ENCODE data around the gene MLIP.

Gene MLIP

DNA sequence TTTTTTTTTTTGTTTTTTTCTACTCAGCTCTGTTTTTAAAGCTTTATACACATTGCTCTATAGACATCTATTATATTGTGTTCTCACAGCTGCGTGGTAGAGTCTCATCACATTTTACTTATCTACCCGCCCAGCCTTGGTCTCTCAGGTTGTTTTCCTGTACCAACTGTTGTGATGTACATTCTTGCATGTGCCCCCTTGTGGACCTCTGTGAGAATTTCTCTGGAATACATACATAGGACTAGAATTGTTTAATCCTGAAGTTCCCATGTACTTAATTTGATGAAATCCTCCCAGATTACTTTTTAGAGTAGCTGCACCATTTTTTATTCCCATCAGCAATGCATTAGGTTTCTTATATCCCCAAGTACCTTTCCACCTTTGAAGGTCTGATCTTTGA, 156.6 kb downstream of the MLIP start:
- TF ChIP-seq CTCF (IDR thresholded peaks at IDR 0.05; ENCODE audit: low read depth, low read length) = peak; percentile 41; the same call in 1 of the 2 replicates

DNA sequence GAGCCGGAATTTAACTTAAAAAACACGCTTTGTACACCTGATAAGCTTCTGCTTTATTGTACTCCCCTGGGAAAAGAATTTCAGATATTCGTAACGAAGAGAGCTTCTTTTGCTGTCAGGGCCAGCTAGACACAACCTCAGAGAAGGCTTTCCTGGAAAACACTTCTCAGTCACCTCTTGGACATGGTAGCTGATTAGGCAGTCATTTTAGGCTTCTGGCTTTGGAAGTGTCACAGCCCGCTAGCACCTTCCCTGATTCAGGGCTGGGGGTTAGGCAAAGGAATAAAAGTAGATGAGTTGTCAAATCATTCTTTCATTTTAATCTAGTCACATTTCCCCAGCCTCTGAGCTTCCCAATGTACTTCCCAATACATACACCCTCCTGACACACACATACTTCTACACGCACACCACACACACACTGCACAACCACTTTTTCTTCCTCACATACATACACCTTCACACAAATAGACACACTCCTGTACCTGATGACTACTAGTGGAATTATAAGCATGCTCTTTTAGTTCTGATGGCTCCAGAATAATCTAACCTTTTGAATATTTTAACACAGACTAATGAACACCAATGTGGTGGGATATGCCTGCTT, 162.1 kb downstream of the MLIP start:
- H3K4me3 ChIP-seq (ENCODE audit: low read depth, low read length) = no peak overlapping the region
- TF ChIP-seq CTCF (IDR thresholded peaks at IDR 0.05; ENCODE audit: low read depth, low read length) = no peak

More for the DNA sequence above, 156.6 kb downstream of the MLIP start:
- no peak overlapping the region for H3K4me3 ChIP-seq (ENCODE audit: low read depth, low read length)

DNA sequence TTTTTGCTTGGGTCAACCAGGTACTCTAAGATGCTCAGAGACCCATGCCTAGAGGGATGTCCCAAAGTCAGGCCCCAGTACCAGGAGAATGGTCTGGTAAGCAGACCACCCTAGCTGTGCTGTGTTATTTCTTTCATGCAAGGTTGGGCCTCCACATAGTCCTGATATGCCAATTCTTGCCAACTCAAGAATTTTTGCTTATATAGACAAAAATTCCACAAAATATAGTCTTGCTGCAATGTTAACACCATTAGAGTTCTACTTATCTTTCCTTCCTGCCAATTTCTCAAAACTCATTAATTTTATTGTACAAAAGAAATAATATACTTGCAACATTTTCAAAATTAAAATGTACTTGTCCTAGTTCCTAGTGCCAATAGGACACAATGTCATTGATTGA, 163.1 kb downstream of the MLIP start:
- TF ChIP-seq CTCF (IDR thresholded peaks at IDR 0.05; ENCODE audit: low read depth, low read length) = no peak

DNA sequence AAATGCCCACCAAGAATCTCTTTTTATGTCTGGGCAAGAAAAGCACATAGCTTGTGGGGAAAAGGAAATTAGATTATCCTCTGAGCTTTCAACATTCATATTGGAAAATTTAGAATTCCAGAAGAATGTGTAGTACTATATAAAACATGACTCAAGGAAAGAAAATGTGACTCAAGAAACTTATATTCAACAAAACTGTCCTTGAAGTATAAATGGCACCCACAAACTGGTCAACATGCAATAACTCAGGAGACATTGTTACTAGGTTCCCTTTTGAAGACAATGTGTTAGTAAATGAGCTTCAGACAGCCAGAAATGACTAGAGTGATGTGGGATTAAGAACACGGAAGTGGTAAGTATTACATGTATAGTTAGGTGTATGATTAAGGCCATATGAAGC, 170.9 kb downstream of the MLIP start:
- H3K4me3 ChIP-seq (ENCODE audit: low read depth, low read length) = no peak overlapping the region
- TF ChIP-seq CTCF (IDR thresholded peaks at IDR 0.05; ENCODE audit: low read depth, low read length) = no peak

More for the DNA sequence above, 163.1 kb downstream of the MLIP start:
- H3K4me3 ChIP-seq (ENCODE audit: low read depth, low read length) = no peak overlapping the region

GRCh38 chr6:54284161-54284860, 173.1 kb downstream of the MLIP start:
- no peak for TF ChIP-seq CTCF (IDR thresholded peaks at IDR 0.05; ENCODE audit: low read depth, low read length)
- H3K4me3 ChIP-seq (ENCODE audit: low read depth, low read length) = no peak overlapping the region

DNA sequence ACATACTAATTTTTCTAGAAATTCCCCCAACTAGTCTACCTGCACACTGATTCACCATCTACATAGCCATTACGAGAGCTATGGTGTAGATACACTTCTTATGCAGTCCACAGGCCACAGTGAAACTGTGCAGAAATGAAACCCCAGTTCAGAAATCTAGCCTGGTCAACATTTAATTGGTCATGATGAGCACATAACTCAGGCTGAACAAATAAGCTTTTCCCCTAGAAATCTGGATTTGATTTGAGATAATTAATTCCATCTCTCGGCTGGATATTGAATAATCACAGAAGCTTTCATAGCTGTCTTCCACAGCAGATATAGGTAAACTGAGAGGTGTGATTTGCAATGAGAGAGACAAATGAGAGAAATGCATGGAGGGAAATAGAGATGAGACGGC, 174.4 kb downstream of the MLIP start:
- no peak overlapping the region for H3K4me3 ChIP-seq (ENCODE audit: low read depth, low read length)

More for the DNA sequence above, 174.4 kb downstream of the MLIP start:
- no peak for TF ChIP-seq CTCF (IDR thresholded peaks at IDR 0.05; ENCODE audit: low read depth, low read length)
